ENCODE data around the gene CSF2.

CSF2 gene

GRCh38 chr5:132076983-132077382, 3.4 kb downstream of the CSF2 start:
- no peak for DNase-seq
- Histone ChIP-seq H3K9me3 (ENCODE audit: control insufficient read depth, low read length) (no peaks in the 10 kb centered on the region), H3K23ac (ENCODE audit: low read length in 2 of 2) (no peak overlapping the region), H3K14ac (ENCODE audit: low read length in 2 of 2) (no peak overlapping the region), H2BK120ac (ENCODE audit: low read depth, low read length) (no peak overlapping the region), H3K4me2 (ENCODE audit: low read length, poor library complexity, severe bottlenecking) (no peak overlapping the region), H2BK15ac (ENCODE audit: low read depth, poor library complexity, severe bottlenecking) (no peak overlapping the region), H3K79me1 (replicated peaks; ENCODE audit: low read length, poor library complexity, severe bottlenecking) (no peaks in the 10 kb centered on the region), H3K36me3 (ENCODE audit: control insufficient read depth in 1 of 2, insufficient read depth in 2 of 2, low read depth in 1 of 2, low read length in 2 of 2) (no peaks in the 10 kb centered on the region), H3K27ac (ENCODE audit: low read length, poor library complexity, severe bottlenecking) (no peak overlapping the region), H3K9ac (ENCODE audit: low read length) (no peak overlapping the region), H2BK5ac (ENCODE audit: low read depth, low read length, poor library complexity, severe bottlenecking) (no peak overlapping the region), H3K4me3 (ENCODE audit: insufficient read depth in 1 of 2, low read depth in 1 of 2, low read length in 2 of 2) (no peak overlapping the region), H4K91ac (ENCODE audit: low read length) (no peak overlapping the region), H2AFZ (ENCODE audit: low read depth, low read length) (no peak overlapping the region), H3K27me3 (ENCODE audit: control insufficient read depth in 1 of 2, insufficient read depth in 1 of 2, low read length in 2 of 2) (no peaks in the 10 kb centered on the region), H2BK12ac (ENCODE audit: low read length in 2 of 2) (no peak overlapping the region), H3K4ac (ENCODE audit: low read depth in 1 of 2, low read length in 2 of 2) (no peak overlapping the region), H3K4me1 (ENCODE audit: control insufficient read depth, insufficient read depth, low read depth, low read length) (peaks cover 19% of the 10 kb centered on the region), H3K18ac (ENCODE audit: low read depth in 1 of 2, low read length in 2 of 2) (no peak overlapping the region), H2AK5ac (ENCODE audit: low read length, severe bottlenecking) (no peak overlapping the region), H4K8ac (ENCODE audit: low read length) (no peak overlapping the region)
- 97% methylated on average over 8 of the region's 8 CpGs for WGBS

GRCh38 chr5:132079081-132079480, 5.5 kb downstream of the CSF2 start:
- Histone ChIP-seq H3K9ac (ENCODE audit: low read length) (no peak overlapping the region), H2AFZ (ENCODE audit: low read depth, low read length) (no peak overlapping the region), H3K4ac (ENCODE audit: low read depth in 1 of 2, low read length in 2 of 2) (no peak overlapping the region), H2BK5ac (ENCODE audit: low read depth, low read length, poor library complexity, severe bottlenecking) (no peak overlapping the region), H4K8ac (ENCODE audit: low read length) (no peak overlapping the region), H3K14ac (ENCODE audit: low read length in 2 of 2) (no peak overlapping the region), H2BK12ac (ENCODE audit: low read length in 2 of 2) (no peak overlapping the region), H3K18ac (ENCODE audit: low read depth in 1 of 2, low read length in 2 of 2) (no peak overlapping the region), H3K4me3 (ENCODE audit: insufficient read depth in 1 of 2, low read depth in 1 of 2, low read length in 2 of 2) (no peak overlapping the region), H3K4me2 (ENCODE audit: low read length, poor library complexity, severe bottlenecking) (no peak overlapping the region), H2BK15ac (ENCODE audit: low read depth, poor library complexity, severe bottlenecking) (peak overlapping the region; percentile 56), H3K27me3 (ENCODE audit: control insufficient read depth in 1 of 2, insufficient read depth in 1 of 2, low read length in 2 of 2) (no peaks in the 10 kb centered on the region), H3K23ac (ENCODE audit: low read length in 2 of 2) (no peak overlapping the region), H3K27ac (ENCODE audit: low read length, poor library complexity, severe bottlenecking) (no peak overlapping the region), H3K36me3 (ENCODE audit: control insufficient read depth in 1 of 2, insufficient read depth in 2 of 2, low read depth in 1 of 2, low read length in 2 of 2) (no peaks in the 10 kb centered on the region), H3K79me1 (replicated peaks; ENCODE audit: low read length, poor library complexity, severe bottlenecking) (no peaks in the 10 kb centered on the region), H3K9me3 (ENCODE audit: control insufficient read depth, low read length) (no peaks in the 10 kb centered on the region), H3K4me1 (ENCODE audit: control insufficient read depth, insufficient read depth, low read depth, low read length) (peaks cover 13% of the 10 kb centered on the region), H2AK5ac (ENCODE audit: low read length, severe bottlenecking) (no peak overlapping the region), H2BK120ac (ENCODE audit: low read depth, low read length) (no peak overlapping the region), H4K91ac (ENCODE audit: low read length) (no peak overlapping the region)
- no peak for DNase-seq
- WGBS: 90% methylated on average over 4 of the region's 4 CpGs

- no peak overlapping the region for H3K4ac ChIP-seq (ENCODE audit: low read depth in 1 of 2, low read length in 2 of 2)
- H3K4me1 ChIP-seq (ENCODE audit: control insufficient read depth, insufficient read depth, low read depth, low read length): peaks cover 8% of the 10 kb centered on the region
- H3K14ac ChIP-seq (ENCODE audit: low read length in 2 of 2): no peak overlapping the region
- no peak overlapping the region for H3K4me2 ChIP-seq (ENCODE audit: low read length, poor library complexity, severe bottlenecking)
- no peak overlapping the region for H4K8ac ChIP-seq (ENCODE audit: low read length)
- H3K79me1 ChIP-seq (replicated peaks; ENCODE audit: low read length, poor library complexity, severe bottlenecking): no peaks in the 10 kb centered on the region
- DNase-seq: no peak
- no peaks in the 10 kb centered on the region for H3K9me3 ChIP-seq (ENCODE audit: control insufficient read depth, low read length)
- H3K4me3 ChIP-seq (ENCODE audit: insufficient read depth in 1 of 2, low read depth in 1 of 2, low read length in 2 of 2): no peak overlapping the region
- no peaks in the 10 kb centered on the region for H3K27me3 ChIP-seq (ENCODE audit: control insufficient read depth in 1 of 2, insufficient read depth in 1 of 2, low read length in 2 of 2)
- H2BK5ac ChIP-seq (ENCODE audit: low read depth, low read length, poor library complexity, severe bottlenecking): no peak overlapping the region
- WGBS: 75% methylated on average over 3 of the region's 3 CpGs
- H2AFZ ChIP-seq (ENCODE audit: low read depth, low read length): no peak overlapping the region
- H2BK12ac ChIP-seq (ENCODE audit: low read length in 2 of 2): no peak overlapping the region
- no peak overlapping the region for H3K23ac ChIP-seq (ENCODE audit: low read length in 2 of 2)
- H2BK15ac ChIP-seq (ENCODE audit: low read depth, poor library complexity, severe bottlenecking): no peak overlapping the region
- no peak overlapping the region for H3K27ac ChIP-seq (ENCODE audit: low read length, poor library complexity, severe bottlenecking)
- H3K36me3 ChIP-seq (ENCODE audit: control insufficient read depth in 1 of 2, insufficient read depth in 2 of 2, low read depth in 1 of 2, low read length in 2 of 2): no peaks in the 10 kb centered on the region
- no peak overlapping the region for H3K9ac ChIP-seq (ENCODE audit: low read length)
- H2BK120ac ChIP-seq (ENCODE audit: low read depth, low read length): no peak overlapping the region
- H4K91ac ChIP-seq (ENCODE audit: low read length): no peak overlapping the region
- H2AK5ac ChIP-seq (ENCODE audit: low read length, severe bottlenecking): no peak overlapping the region
- no peak overlapping the region for H3K18ac ChIP-seq (ENCODE audit: low read depth in 1 of 2, low read length in 2 of 2)
Observed at GRCh38 chr5:132079619-132080018, 6.0 kb downstream of the CSF2 start.

DNA sequence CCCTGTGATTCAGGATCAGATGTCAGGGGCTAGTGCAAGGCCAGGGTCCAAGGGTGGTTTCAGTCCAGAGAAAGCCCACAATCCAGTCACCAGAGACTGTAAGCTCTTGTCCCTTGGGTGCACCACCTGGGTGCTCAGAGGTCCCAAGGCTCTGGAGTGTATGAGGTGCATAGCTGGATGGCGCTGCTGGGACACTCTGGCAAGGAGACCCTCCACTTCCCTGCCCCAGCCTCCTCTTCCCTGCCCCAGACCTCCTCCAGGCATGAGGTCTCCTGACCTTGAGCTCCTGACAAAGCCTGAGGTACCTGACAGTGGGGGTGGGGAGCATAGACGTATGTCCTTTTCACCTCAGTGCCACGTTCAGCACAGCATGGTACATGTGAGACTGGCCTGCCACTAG, 7.0 kb downstream of the CSF2 start:
- no peak overlapping the region for H3K14ac ChIP-seq (ENCODE audit: low read length in 2 of 2)
- H3K4me1 ChIP-seq (ENCODE audit: control insufficient read depth, insufficient read depth, low read depth, low read length): peaks cover 3% of the 10 kb centered on the region
- H3K27ac ChIP-seq (ENCODE audit: low read length, poor library complexity, severe bottlenecking): no peak overlapping the region
- H3K18ac ChIP-seq (ENCODE audit: low read depth in 1 of 2, low read length in 2 of 2): no peak overlapping the region
- no peak overlapping the region for H2BK120ac ChIP-seq (ENCODE audit: low read depth, low read length)
- no peak for DNase-seq
- no peaks in the 10 kb centered on the region for H3K79me1 ChIP-seq (replicated peaks; ENCODE audit: low read length, poor library complexity, severe bottlenecking)
- H3K27me3 ChIP-seq (ENCODE audit: control insufficient read depth in 1 of 2, insufficient read depth in 1 of 2, low read length in 2 of 2): no peaks in the 10 kb centered on the region
- H3K9me3 ChIP-seq (ENCODE audit: control insufficient read depth, low read length): no peaks in the 10 kb centered on the region
- H3K4me3 ChIP-seq (ENCODE audit: insufficient read depth in 1 of 2, low read depth in 1 of 2, low read length in 2 of 2): no peak overlapping the region
- H3K36me3 ChIP-seq (ENCODE audit: control insufficient read depth in 1 of 2, insufficient read depth in 2 of 2, low read depth in 1 of 2, low read length in 2 of 2): no peaks in the 10 kb centered on the region
- H4K8ac ChIP-seq (ENCODE audit: low read length): no peak overlapping the region
- H2BK15ac ChIP-seq (ENCODE audit: low read depth, poor library complexity, severe bottlenecking): no peak overlapping the region
- no peak overlapping the region for H3K4ac ChIP-seq (ENCODE audit: low read depth in 1 of 2, low read length in 2 of 2)
- no peak overlapping the region for H2BK12ac ChIP-seq (ENCODE audit: low read length in 2 of 2)
- H2AK5ac ChIP-seq (ENCODE audit: low read length, severe bottlenecking): no peak overlapping the region
- no peak overlapping the region for H3K4me2 ChIP-seq (ENCODE audit: low read length, poor library complexity, severe bottlenecking)
- no peak overlapping the region for H2AFZ ChIP-seq (ENCODE audit: low read depth, low read length)
- H4K91ac ChIP-seq (ENCODE audit: low read length): no peak overlapping the region
- WGBS: 95% methylated on average over 3 of the region's 3 CpGs
- H3K9ac ChIP-seq (ENCODE audit: low read length): no peak overlapping the region
- H2BK5ac ChIP-seq (ENCODE audit: low read depth, low read length, poor library complexity, severe bottlenecking): no peak overlapping the region
- no peak overlapping the region for H3K23ac ChIP-seq (ENCODE audit: low read length in 2 of 2)
